GM18499 (cell line): ENCODE measurements around the gene ADGRD1.
"Not testable (repeated sequence)": the region's sequence is repeated elsewhere in the genome, so short reads cannot be mapped to it uniquely, and the experiment has no call there.

Source experiments
- ATAC-seq: cut with Tn5 transposase; IDR thresholded peaks from one replicate; pipeline ENCODE4 v1.9.1; 2021; ENCODE audit warnings: moderate number of reproducible peaks; ENCODE audit not compliant: insufficient read depth, unreplicated experiment

Gene ADGRD1

GRCh38 chr12:130982565-130983225 lies 29.0 kb downstream of the ADGRD1 start:
- ATAC-seq: no peak

- ATAC-seq: no peak
Observed at GRCh38 chr12:130983328-130984017, 29.8 kb downstream of the ADGRD1 start.

- ATAC-seq: no peak
Observed at GRCh38 chr12:130984183-130985058, 30.7 kb downstream of the ADGRD1 start.

GRCh38 chr12:130987151-130987931 lies 33.6 kb downstream of the ADGRD1 start:
- no peak for ATAC-seq

GRCh38 chr12:130988261-130988660 lies 34.6 kb downstream of the ADGRD1 start:
- ATAC-seq: no peak

- ATAC-seq: no peak
Observed at GRCh38 chr12:130988751-130989150, 35.0 kb downstream of the ADGRD1 start.

- ATAC-seq: no peak
Observed at GRCh38 chr12:130989391-130989790, 35.7 kb downstream of the ADGRD1 start.

GRCh38 chr12:130990034-130990433 lies 36.3 kb downstream of the ADGRD1 start:
- no peak for ATAC-seq

- ATAC-seq: no peak
Observed at GRCh38 chr12:130992448-130992847, 38.7 kb downstream of the ADGRD1 start.

- no peak for ATAC-seq
Observed at GRCh38 chr12:130992979-130993538, 39.4 kb downstream of the ADGRD1 start.

GRCh38 chr12:130993759-130994670 lies 40.3 kb downstream of the ADGRD1 start:
- ATAC-seq: no peak

GRCh38 chr12:130994821-130995375 lies 41.2 kb downstream of the ADGRD1 start:
- ATAC-seq: no peak

- not testable (repeated sequence) for ATAC-seq
Observed at GRCh38 chr12:130995386-130995969, 41.8 kb downstream of the ADGRD1 start.

- ATAC-seq: no peak
Observed at GRCh38 chr12:130998136-130998535, 44.4 kb downstream of the ADGRD1 start.

GRCh38 chr12:131000000-131000486 lies 46.3 kb downstream of the ADGRD1 start:
- ATAC-seq: no peak

- ATAC-seq: no peak
Observed at GRCh38 chr12:131001493-131001892, 47.8 kb downstream of the ADGRD1 start.

- no peak for ATAC-seq
Observed at GRCh38 chr12:131002216-131002631, 48.5 kb downstream of the ADGRD1 start.
